Stomach (tissue), 4 donors: Measurements from ENCODE around the gene SUCLG2.

Source experiments
- CTCF ChIP-seq, 7 experiments: fragments of 450-650 bp in 4 of 7; fragments of 200-600 bp in 3 of 7; sonication (generic) in 3 of 7; IDR thresholded peaks; one replicate each; pipeline ENCODE4 v1.5.1; 2016 to 2019; ENCODE audit warnings: antibody characterized with exemption in 7 of 7, control low read depth in 2 of 7, mild to moderate bottlenecking in 1 of 7
- EP300 ChIP-seq: sonication (generic); formaldehyde crosslinking; IDR thresholded peaks from one replicate; pipeline ENCODE4 v1.6.1; 2017; ENCODE audit warnings: antibody characterized with exemption
- POLR2A ChIP-seq, 4 donors: fragments of 450-650 bp; IDR thresholded peaks; one replicate each; pipeline ENCODE4 v1.6.1; 2016; ENCODE audit warnings: antibody characterized with exemption in 4 of 4, control low read depth in 2 of 4, mild to moderate bottlenecking in 1 of 4, moderate library complexity in 1 of 4
- POLR2AphosphoS5 ChIP-seq, 3 donors: sonication (generic); formaldehyde crosslinking; IDR thresholded peaks; one replicate each; pipeline ENCODE4 v1.6.1; 2016; ENCODE audit warnings: antibody characterized with exemption in 3 of 3

- TF ChIP-seq CTCF (IDR thresholded peaks at IDR 0.05) = no peak
- TF ChIP-seq POLR2A (IDR thresholded peaks at IDR 0.05) = no peak
- TF ChIP-seq EP300 = no peak
- no peak for TF ChIP-seq POLR2AphosphoS5 (IDR thresholded peaks at IDR 0.05)
Measured at GRCh38 chr3:67472674-67473201, 181.7 kb downstream of the SUCLG2 start.
